A549 (cell line): ENCODE data around the gene ALDH1L1. TPM values are rescaled to one million over a fixed set of nuclear protein-coding genes. Genes with fewer than 3 reads are reported as not detected.

ENCODE experiments used
- ATAC-seq, 2 experiments: fragments of 200-7000 bp in 1 of 2; fragments of >200 bp in 1 of 2; cut with Nextera tagmentation in 1 of 2; cut with Tn5 transposase in 1 of 2; 3 replicates each; pipeline versions ENCODE4 v1.8.0 to v1.9.1; 2018 to 2020; ENCODE audit warnings: mild to moderate bottlenecking in 1 of 2, moderate library complexity in 1 of 2
- CTCF ChIA-PET: fragments of 300-600 bp; sonication (Branson Sonifier 250); formaldehyde crosslinking; extraction: SDS; loops from one replicate; lab custom pipeline; 2021; ENCODE audit warnings: antibody characterized with exemption, inconsistent platforms; lab: Yijun Ruan, JAX
- POLR2A ChIA-PET: fragments of 350-600 bp; formaldehyde crosslinking; extraction: SDS; loops from one replicate; lab custom pipeline; 2021; ENCODE audit warnings: antibody characterized with exemption, inconsistent platforms; lab: Yijun Ruan, JAX
- DNase-seq, 2 experiments: peaks; one replicate each; pipeline versions ENCODE4 v3.0.0 to v3.0.0-alpha.2; 2011 to 2016; ENCODE audit warnings: low read depth in 1 of 2, low spot score in 1 of 2
- FAIRE-seq: peaks from 2 replicates; lab custom pipeline; 2011; peaks lifted over from hg19 to GRCh38; lab: Jason Lieb, UNC
- H3K27ac ChIP-seq, 2 experiments: fragments of >200 bp; sonication (Bioruptor Twin); formaldehyde crosslinking; 3 replicates each; pipeline ENCODE4 v1.5.1; 2016 to 2017
- H3K4me1 ChIP-seq: fragments of >200 bp; sonication (Bioruptor Twin); formaldehyde crosslinking; 3 replicates; pipeline ENCODE4 v1.6.1; 2016
- H3K4me2 ChIP-seq: fragments of >200 bp; sonication (Bioruptor Twin); formaldehyde crosslinking; 3 replicates; pipeline ENCODE4 v1.6.1; 2016
- H3K4me3 ChIP-seq: fragments of >200 bp; sonication (Bioruptor Twin); formaldehyde crosslinking; 3 replicates; pipeline ENCODE4 v1.5.1; 2016
- H3K9me3 ChIP-seq: fragments of >200 bp; sonication (Bioruptor Twin); formaldehyde crosslinking; 3 replicates; pipeline ENCODE4 v1.6.1; 2016
- ATOH8 ChIP-seq: fragments of 250-450 bp; sonication (Bioruptor Pico); IDR thresholded peaks from 2 replicates; pipeline ENCODE4 v1.5.0; 2020; ENCODE audit warnings: low read depth, mild to moderate bottlenecking, moderate library complexity
- BCL3 ChIP-seq: fragments of >200 bp; sonication (Bioruptor Twin); formaldehyde crosslinking; IDR thresholded peaks from 3 replicates; pipeline ENCODE4 v1.6.1; 2016
- BHLHE40 ChIP-seq: IDR thresholded peaks from 2 replicates; pipeline ENCODE4 v1.6.1; 2012; ENCODE audit warnings: low read depth, low read length, inconsistent platforms
- CBX2 ChIP-seq: fragments of 200-600 bp; sonication (generic); IDR thresholded peaks from 2 replicates; pipeline ENCODE4 v1.6.1; 2016; ENCODE audit warnings: low read depth, mild to moderate bottlenecking, borderline replicate concordance
- CEBPB ChIP-seq, 2 experiments: fragments of >200 bp in 1 of 2; sonication (Bioruptor Twin) in 1 of 2; formaldehyde crosslinking in 1 of 2; IDR thresholded peaks; 2 replicates each; pipeline ENCODE4 v1.6.1; 2012 to 2016
- CHD2 ChIP-seq: fragments of 150-350 bp; IDR thresholded peaks from 2 replicates; pipeline ENCODE4 v1.6.1; 2014; ENCODE audit warnings: low read length; ENCODE audit not compliant: partially characterized antibody
- CHD4 ChIP-seq: fragments of 200-600 bp; sonication (generic); IDR thresholded peaks from 2 replicates; pipeline ENCODE4 v1.6.1; 2016; ENCODE audit warnings: antibody characterized with exemption, mild to moderate bottlenecking, borderline replicate concordance
- E2F6 ChIP-seq: IDR thresholded peaks from 2 replicates; pipeline ENCODE4 v1.6.1; 2012; ENCODE audit warnings: low read depth, borderline replicate concordance
- EHF ChIP-seq: fragments of 250-450 bp; sonication (Bioruptor Pico); IDR thresholded peaks from 2 replicates; pipeline ENCODE4 v1.5.0; 2020; ENCODE audit warnings: mild to moderate bottlenecking
- ELK1 ChIP-seq: fragments of 150-350 bp; IDR thresholded peaks from 2 replicates; pipeline ENCODE4 v1.6.1; 2014; ENCODE audit warnings: low read depth, mild to moderate bottlenecking, low read length
- HEYL ChIP-seq: fragments of 250-450 bp; sonication (Bioruptor Pico); IDR thresholded peaks from 2 replicates; pipeline ENCODE4 v1.8.0; 2021; ENCODE audit warnings: mild to moderate bottlenecking, moderate library complexity
- HOXB13 ChIP-seq: fragments of 250-450 bp; sonication (Bioruptor Pico); IDR thresholded peaks from 2 replicates; pipeline ENCODE4 v1.5.0; 2020; ENCODE audit warnings: low read depth, mild to moderate bottlenecking, moderate library complexity
- HOXB5 ChIP-seq: fragments of 250-450 bp; sonication (Bioruptor Pico); IDR thresholded peaks from 2 replicates; pipeline ENCODE4 v1.5.0; 2020; ENCODE audit warnings: mild to moderate bottlenecking, moderate library complexity
- JUNB ChIP-seq: fragments of >200 bp; sonication (Bioruptor Twin); formaldehyde crosslinking; IDR thresholded peaks from 2 replicates; pipeline ENCODE4 v1.6.1; 2016
- KDM1A ChIP-seq: fragments of 200-600 bp; sonication (generic); IDR thresholded peaks from 2 replicates; pipeline ENCODE4 v1.6.1; 2016; ENCODE audit warnings: low read depth, mild to moderate bottlenecking
- MAFK ChIP-seq: fragments of 450-650 bp; IDR thresholded peaks from 2 replicates; pipeline ENCODE4 v1.6.1; 2014; ENCODE audit not compliant: partially characterized antibody
- MAX ChIP-seq: IDR thresholded peaks from 2 replicates; pipeline ENCODE4 v1.6.1; 2012
- MAZ ChIP-seq: fragments of 150-350 bp; IDR thresholded peaks from 2 replicates; pipeline ENCODE4 v1.6.1; 2014; ENCODE audit warnings: antibody characterized with exemption, low read depth, low read length, borderline replicate concordance
- MYC ChIP-seq: IDR thresholded peaks from 2 replicates; pipeline ENCODE4 v1.6.1; 2012; ENCODE audit warnings: mild to moderate bottlenecking, inconsistent platforms, low read length, improper control_type of control experiment, borderline replicate concordance
- NR3C1 ChIP-seq: fragments of >200 bp; sonication (Bioruptor Twin); formaldehyde crosslinking; IDR thresholded peaks from 3 replicates; pipeline ENCODE4 v1.6.1; 2017
- POLR2A ChIP-seq: IDR thresholded peaks from 2 replicates; pipeline ENCODE4 v1.6.1; 2012; ENCODE audit warnings: mild to moderate bottlenecking, low read length
- POLR2AphosphoS2 ChIP-seq: conservative IDR thresholded peaks from 2 replicates; pipeline ENCODE4 v1.6.1; 2012; ENCODE audit warnings: low read length, improper control_type of control experiment, inconsistent platforms
- RAD21 ChIP-seq, 2 experiments: fragments of >200 bp in 1 of 2; sonication (Bioruptor Twin) in 1 of 2; formaldehyde crosslinking in 1 of 2; IDR thresholded peaks in 1 of 2; conservative IDR thresholded peaks in 1 of 2; 2 replicates in 1 of 2; 3 replicates in 1 of 2; pipeline ENCODE4 v1.6.1; 2012 to 2018; ENCODE audit warnings: inconsistent platforms in 1 of 2
- RFX5 ChIP-seq: fragments of 450-650 bp; IDR thresholded peaks from 2 replicates; pipeline ENCODE4 v1.7.1; 2014; ENCODE audit warnings: antibody characterized with exemption, mild to moderate bottlenecking, moderate library complexity
- RNF2 ChIP-seq: fragments of 200-600 bp; sonication (generic); IDR thresholded peaks from 2 replicates; pipeline ENCODE4 v1.6.1; 2016; ENCODE audit warnings: low read depth, mild to moderate bottlenecking, antibody characterized with exemption, moderate library complexity, borderline replicate concordance
- TFCP2L1 ChIP-seq: fragments of 250-450 bp; sonication (Bioruptor Pico); IDR thresholded peaks from 2 replicates; pipeline ENCODE4 v1.5.0; 2021; ENCODE audit warnings: mild to moderate bottlenecking
- TP53 ChIP-seq: fragments of 250-450 bp; sonication (Bioruptor Pico); IDR thresholded peaks from 2 replicates; pipeline ENCODE4 v1.5.0; 2021; ENCODE audit warnings: mild to moderate bottlenecking, moderate library complexity
- USF2 ChIP-seq: fragments of 450-650 bp; IDR thresholded peaks from 2 replicates; pipeline ENCODE4 v1.6.1; 2014; ENCODE audit warnings: antibody characterized with exemption
- ZNF302 ChIP-seq: fragments of 250-450 bp; sonication (Bioruptor Pico); IDR thresholded peaks from 2 replicates; pipeline ENCODE4 v1.9.0; 2021; ENCODE audit warnings: inconsistent platforms, mild to moderate bottlenecking, moderate library complexity
- WGBS: methylation state at CpG from one replicate; pipeline ENCODE4 v1.1.6; 2017; ENCODE audit errors: missing lambda C conversion rate; 5-methylcytosine and 5-hydroxymethylcytosine counted together
- polyA plus RNA-seq, 4 experiments: library from polyadenylated mRNA; depleted of rRNA in 3 of 4; stranded (reverse); fragments of >200 nt; fragmentation: RNase III in 1 of 4; extraction: RNeasy Plus Mini Kit Qiagen cat#74134 plus additional on column Dnase treatment in 1 of 4; gene quantifications; 2 replicates in 3 of 4; 3 replicates in 1 of 4; pipeline ENCODE4 v1.2.3, GENCODE V29; 2011 to 2017
- TF ChIP-seq, protein P1 (sequence below): fragments of 250-450 bp; sonication (Bioruptor Pico); IDR thresholded peaks from 2 replicates; pipeline ENCODE4 v1.5.0; 2021; ENCODE audit warnings: mild to moderate bottlenecking, moderate library complexity, borderline replicate concordance

The ALDH1L1 gene
- polyA plus RNA-seq, 2 of the 4 experiments (the other 2 are of a cell fraction), result 0.14 to 0.18 TPM

DNA sequence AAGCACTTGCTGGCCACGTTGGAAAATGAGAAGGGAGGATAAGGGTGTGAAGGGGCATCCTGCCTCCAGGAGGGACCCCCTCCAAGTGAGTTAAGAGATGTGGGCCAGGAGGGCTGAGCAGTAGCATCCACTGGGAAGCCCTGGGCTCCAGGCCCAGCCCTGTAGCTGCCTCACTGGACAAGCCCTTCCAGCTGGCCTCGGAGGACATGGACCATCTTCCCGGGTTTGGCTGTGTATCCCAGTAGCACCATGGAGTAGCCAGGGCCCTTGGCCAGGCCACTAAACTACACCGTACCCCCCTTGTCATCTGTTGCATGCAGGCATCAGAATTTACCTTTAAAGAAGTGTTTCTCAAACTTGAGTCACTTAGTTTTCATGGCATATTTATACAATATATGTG, 29.4 kb upstream of the ALDH1L1 start:
- Histone ChIP-seq H3K27ac (0 out of 6 replicates have a peak overlapping the region, but pooled peaks of 1 of the 2 experiments have one; percentile 33), H3K4me3 (no peak overlapping the region), H3K4me2 (no peak overlapping the region), H3K9me3 (no peaks in the 10 kb centered on the region), H3K4me1 (peaks cover 12% of the 10 kb centered on the region)
- ATAC-seq, result no peak
- no peak for FAIRE-seq
- 81% methylated on average over 3 of the region's 4 CpGs for WGBS
- no peak for DNase-seq
- TF ChIP-seq KDM1A (no peak), HEYL (CRISPR knock-in tag) (no peak), NR3C1 (no peak), BHLHE40 (no peak), ATOH8 (CRISPR knock-in tag) (no peak), CHD2 (no peak), HOXB13 (CRISPR knock-in tag) (no peak), POLR2A (no peak), MYC (no peak), MAX (no peak), CHD4 (no peak), USF2 (no peak), EHF (no peak), RFX5 (no peak)
- ChIA-PET CTCF (interaction anchor here (1.3 to 1.9 kb wide), 3 partner anchors 11 to 179 kb away, joined by 4 to 9 read pairs (median 5); no protein-coding TSS in a partner anchor), POLR2A (no interaction called here)

- H3K4me2 ChIP-seq, result peak overlapping the region; percentile 31
- H3K4me1 ChIP-seq, result peaks cover 12% of the 10 kb centered on the region
- ATAC-seq (peak; percentile 45 to 67; a peak in 5 of 6 replicates), DNase-seq (peak; percentile 69 to 89), FAIRE-seq (no peak)
- ChIA-PET CTCF (interaction anchor here (0.8 to 1.6 kb wide), 3 partner anchors 10 to 97 kb away, joined by 3 to 13 read pairs (median 3); no protein-coding TSS in a partner anchor), POLR2A (interaction anchor here (0.9 kb wide), 1 partner anchor 125 kb away, joined by 3 read pairs; the partner anchor contains the start of gene SLC41A3)
- H3K4me3 ChIP-seq, result no peak overlapping the region
- H3K9me3 ChIP-seq, result no peaks in the 10 kb centered on the region
- 22% methylated on average over 11 of the region's 11 CpGs for WGBS
- peak overlapping the region; percentile 51 to 72 for H3K27ac ChIP-seq
- TF ChIP-seq ZNF302 (CRISPR knock-in tag) (0 out of 2 replicates have a peak, but pooled peaks have one; percentile 52), POLR2A (no peak), JUNB (0 out of 2 replicates have a peak, but pooled peaks have one; percentile 33), CBX2 (no peak), CEBPB (IDR thresholded peaks at IDR 0.05) (no peak), RAD21 (conservative IDR thresholded peaks at IDR 0.05 in 1 of 2, IDR thresholded peaks at IDR 0.05 in 1 of 2) (no peak), TP53 (CRISPR knock-in tag) (no peak), ELK1 (no peak), E2F6 (peak; percentile 58), POLR2AphosphoS2 (no peak), BCL3 (no peak), MAFK (peak; percentile 78), HOXB5 (CRISPR knock-in tag) (no peak), TFCP2L1 (no peak), RNF2 (no peak), MAZ (no peak)
- TF ChIP-seq, protein P1, sequence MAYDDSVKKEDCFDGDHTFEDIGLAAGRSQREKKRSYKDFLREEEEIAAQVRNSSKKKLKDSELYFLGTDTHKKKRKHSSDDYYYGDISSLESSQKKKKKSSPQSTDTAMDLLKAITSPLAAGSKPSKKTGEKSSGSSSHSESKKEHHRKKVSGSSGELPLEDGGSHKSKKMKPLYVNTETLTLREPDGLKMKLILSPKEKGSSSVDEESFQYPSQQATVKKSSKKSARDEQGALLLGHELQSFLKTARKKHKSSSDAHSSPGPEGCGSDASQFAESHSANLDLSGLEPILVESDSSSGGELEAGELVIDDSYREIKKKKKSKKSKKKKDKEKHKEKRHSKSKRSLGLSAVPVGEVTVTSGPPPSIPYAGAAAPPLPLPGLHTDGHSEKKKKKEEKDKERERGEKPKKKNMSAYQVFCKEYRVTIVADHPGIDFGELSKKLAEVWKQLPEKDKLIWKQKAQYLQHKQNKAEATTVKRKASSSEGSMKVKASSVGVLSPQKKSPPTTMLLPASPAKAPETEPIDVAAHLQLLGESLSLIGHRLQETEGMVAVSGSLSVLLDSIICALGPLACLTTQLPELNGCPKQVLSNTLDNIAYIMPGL (CRISPR knock-in tag), result no peak
These were observed 28.3 kb upstream of the ALDH1L1 start for GRCh38 chr3:126208606-126209256.
